GM12865 (cell line): ENCODE data around the gene KPNA6.
"Not testable (repeated sequence)": the region's sequence is repeated elsewhere in the genome, so short reads cannot be mapped to it uniquely, and the experiment has no call there.

Experiments
- DNase-seq: peaks from one replicate; pipeline ENCODE4 v3.0.0; 2010; ENCODE audit warnings: low read depth
- H3K4me3 ChIP-seq: 2 replicates; pipeline ENCODE4 v1.5.1; 2011; ENCODE audit warnings: mild to moderate bottlenecking, low read depth, low read length, control low read depth
- TF ChIP-seq, protein P1 (sequence below): IDR thresholded peaks from 2 replicates; pipeline ENCODE4 v1.5.1; 2011; ENCODE audit warnings: low read length, control low read depth, low read depth, inconsistent platforms; ENCODE audit not compliant: insufficient read depth; ENCODE audit errors: missing control alignments

The KPNA6 gene

GRCh38 chr1:32127409-32128198 is 19.7 kb downstream of the KPNA6 start:
- H3K4me3 ChIP-seq: no peak overlapping the region
- TF ChIP-seq, protein P1, sequence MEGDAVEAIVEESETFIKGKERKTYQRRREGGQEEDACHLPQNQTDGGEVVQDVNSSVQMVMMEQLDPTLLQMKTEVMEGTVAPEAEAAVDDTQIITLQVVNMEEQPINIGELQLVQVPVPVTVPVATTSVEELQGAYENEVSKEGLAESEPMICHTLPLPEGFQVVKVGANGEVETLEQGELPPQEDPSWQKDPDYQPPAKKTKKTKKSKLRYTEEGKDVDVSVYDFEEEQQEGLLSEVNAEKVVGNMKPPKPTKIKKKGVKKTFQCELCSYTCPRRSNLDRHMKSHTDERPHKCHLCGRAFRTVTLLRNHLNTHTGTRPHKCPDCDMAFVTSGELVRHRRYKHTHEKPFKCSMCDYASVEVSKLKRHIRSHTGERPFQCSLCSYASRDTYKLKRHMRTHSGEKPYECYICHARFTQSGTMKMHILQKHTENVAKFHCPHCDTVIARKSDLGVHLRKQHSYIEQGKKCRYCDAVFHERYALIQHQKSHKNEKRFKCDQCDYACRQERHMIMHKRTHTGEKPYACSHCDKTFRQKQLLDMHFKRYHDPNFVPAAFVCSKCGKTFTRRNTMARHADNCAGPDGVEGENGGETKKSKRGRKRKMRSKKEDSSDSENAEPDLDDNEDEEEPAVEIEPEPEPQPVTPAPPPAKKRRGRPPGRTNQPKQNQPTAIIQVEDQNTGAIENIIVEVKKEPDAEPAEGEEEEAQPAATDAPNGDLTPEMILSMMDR: no peak
- no peak for DNase-seq

- no peak overlapping the region for H3K4me3 ChIP-seq
- TF ChIP-seq, protein P1: no peak
- DNase-seq: no peak
Measured at GRCh38 chr1:32128479-32128878, 20.6 kb downstream of the KPNA6 start.

DNA sequence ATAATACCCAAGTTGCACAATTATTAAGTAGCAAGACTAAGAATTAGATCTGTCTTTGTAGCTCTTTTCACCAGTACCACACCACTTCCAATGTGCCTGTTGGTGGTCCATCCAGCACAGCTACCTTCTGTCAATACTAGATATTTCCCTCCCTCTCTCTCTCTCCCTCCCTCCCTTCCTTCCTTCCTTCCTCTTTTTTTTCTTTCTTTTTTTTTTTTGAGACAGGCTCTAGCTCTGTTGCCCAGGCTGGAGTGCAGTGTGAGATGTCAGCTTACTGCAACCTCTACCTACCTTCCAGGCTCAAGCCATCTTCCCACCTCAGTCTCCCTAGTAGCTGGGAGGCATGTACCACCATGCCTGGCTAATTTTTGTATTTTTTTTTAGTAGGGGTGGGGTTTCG is 21.1 kb downstream of the KPNA6 start:
- TF ChIP-seq, protein P1: no peak
- no peak overlapping the region for H3K4me3 ChIP-seq
- no peak for DNase-seq

DNA sequence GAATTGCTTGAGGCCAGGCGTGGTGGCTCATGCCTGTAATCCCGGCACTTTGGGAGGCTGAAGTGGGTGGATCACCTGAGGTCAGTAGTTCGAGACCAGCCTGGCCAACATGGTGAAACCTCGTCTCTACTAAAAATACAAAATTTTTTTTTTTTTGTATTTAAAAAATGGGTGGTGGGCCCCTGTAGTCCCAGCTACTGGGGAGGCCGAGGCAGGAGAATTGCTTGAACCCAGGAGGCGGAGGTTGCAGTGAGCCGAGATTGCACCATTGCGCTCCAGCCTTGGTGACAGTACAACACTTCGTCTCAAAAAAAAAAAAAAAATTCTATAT is 26.1 kb downstream of the KPNA6 start:
- not testable (repeated sequence) for DNase-seq, H3K4me3 ChIP-seq

GRCh38 chr1:32137111-32137510 is 29.3 kb downstream of the KPNA6 start:
- TF ChIP-seq, protein P1: no peak
- H3K4me3 ChIP-seq: no peak overlapping the region
- DNase-seq: no peak

GRCh38 chr1:32138965-32139364 is 31.1 kb downstream of the KPNA6 start:
- H3K4me3 ChIP-seq: no peak overlapping the region
- no peak for DNase-seq
- TF ChIP-seq, protein P1: no peak

- H3K4me3 ChIP-seq: no peak overlapping the region
- DNase-seq: no peak
- TF ChIP-seq, protein P1: no peak
Measured at GRCh38 chr1:32142446-32143301, 34.8 kb downstream of the KPNA6 start.

- not testable (repeated sequence) for DNase-seq, H3K4me3 ChIP-seq
Measured at GRCh38 chr1:32143302-32143695, 35.4 kb downstream of the KPNA6 start.
